ENCODE measurements around the gene MICB. TPM values are rescaled to one million over a fixed set of nuclear protein-coding genes. Genes with fewer than 3 reads are reported as not detected.
A peak's percentile ranks its signal among the peaks of the same experiment; 100 is the strongest.

Gene MICB
- total and polyA plus RNA-seq, 9 of the 15 experiments (the other 6 are each of a cell fraction or from before 2014, with no cell fraction given): 13.3 to 34.5 (median 19.8) TPM

DNA sequence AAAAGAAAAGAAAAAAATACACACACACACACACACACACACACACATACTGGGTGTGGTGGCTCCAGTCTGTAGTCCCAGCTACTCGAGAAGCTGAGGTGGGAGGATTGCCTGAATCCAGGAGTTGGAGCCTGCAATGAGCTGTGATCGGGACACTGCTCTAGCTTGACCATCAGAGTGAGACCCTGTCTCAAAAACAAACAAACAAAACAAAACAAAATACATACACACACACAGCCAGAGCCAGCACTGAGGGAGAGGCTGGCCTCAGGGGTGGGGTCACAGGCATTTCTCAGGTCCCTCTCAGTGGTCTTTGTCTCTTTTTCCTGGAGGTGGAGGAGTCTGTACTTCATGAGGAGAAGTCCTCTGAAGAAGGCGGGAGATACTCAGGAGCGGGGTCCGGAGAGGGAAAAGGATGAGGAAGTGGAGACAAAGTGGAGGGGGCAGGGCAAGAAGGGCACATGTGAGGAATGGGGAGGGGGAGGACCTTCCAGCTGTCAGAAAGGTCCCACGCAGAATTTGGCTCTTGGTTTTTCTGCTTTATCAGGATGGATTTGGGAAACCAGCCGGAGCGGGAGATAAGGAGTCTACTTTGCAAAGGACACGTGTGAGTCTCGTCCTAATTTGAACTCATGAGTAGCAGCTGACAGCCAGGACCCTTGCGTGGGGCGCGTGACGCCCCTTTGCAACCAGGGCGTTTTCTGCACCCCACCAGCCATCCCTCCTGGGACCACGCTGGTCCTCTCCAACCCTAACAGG lies 7.7 kb upstream of the MICB start (continued):
- TF ChIP-seq ZC3H4 (CRISPR knock-in tag; IDR thresholded peaks at IDR 0.05; ENCODE audit: borderline replicate concordance) (no peak), ZNF668 (CRISPR knock-in tag; IDR thresholded peaks at IDR 0.05) (no peak), TCF7L2 (IDR thresholded peaks at IDR 0.05; ENCODE audit: low read depth, low read length) (no peak), ZNF589 (CRISPR knock-in tag; IDR thresholded peaks at IDR 0.05; ENCODE audit: low read depth) (0 out of 2 replicates have a peak, but pooled peaks have one; percentile 23), WHSC1 (IDR thresholded peaks at IDR 0.05; ENCODE audit: low read length) (no peak), DMBX1 (CRISPR knock-in tag; IDR thresholded peaks at IDR 0.05; ENCODE audit: borderline replicate concordance) (no peak), BRD9 (IDR thresholded peaks at IDR 0.05; ENCODE audit: low read depth, partially characterized antibody) (no peak), RAD21 (CRISPR knock-in tag; conservative IDR thresholded peaks at IDR 0.05 in 1 of 2, IDR thresholded peaks at IDR 0.05 in 1 of 2) (no peak), SAFB2 (IDR thresholded peaks at IDR 0.05; ENCODE audit: borderline replicate concordance, low read depth, low read length, severe bottlenecking) (no peak)
- TF ChIP-seq, protein P1, sequence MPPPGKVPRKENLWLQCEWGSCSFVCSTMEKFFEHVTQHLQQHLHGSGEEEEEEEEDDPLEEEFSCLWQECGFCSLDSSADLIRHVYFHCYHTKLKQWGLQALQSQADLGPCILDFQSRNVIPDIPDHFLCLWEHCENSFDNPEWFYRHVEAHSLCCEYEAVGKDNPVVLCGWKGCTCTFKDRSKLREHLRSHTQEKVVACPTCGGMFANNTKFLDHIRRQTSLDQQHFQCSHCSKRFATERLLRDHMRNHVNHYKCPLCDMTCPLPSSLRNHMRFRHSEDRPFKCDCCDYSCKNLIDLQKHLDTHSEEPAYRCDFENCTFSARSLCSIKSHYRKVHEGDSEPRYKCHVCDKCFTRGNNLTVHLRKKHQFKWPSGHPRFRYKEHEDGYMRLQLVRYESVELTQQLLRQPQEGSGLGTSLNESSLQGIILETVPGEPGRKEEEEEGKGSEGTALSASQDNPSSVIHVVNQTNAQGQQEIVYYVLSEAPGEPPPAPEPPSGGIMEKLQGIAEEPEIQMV (tag; conservative IDR thresholded peaks at IDR 0.05; ENCODE audit: low read depth): no peak
- TF ChIP-seq, protein P2, sequence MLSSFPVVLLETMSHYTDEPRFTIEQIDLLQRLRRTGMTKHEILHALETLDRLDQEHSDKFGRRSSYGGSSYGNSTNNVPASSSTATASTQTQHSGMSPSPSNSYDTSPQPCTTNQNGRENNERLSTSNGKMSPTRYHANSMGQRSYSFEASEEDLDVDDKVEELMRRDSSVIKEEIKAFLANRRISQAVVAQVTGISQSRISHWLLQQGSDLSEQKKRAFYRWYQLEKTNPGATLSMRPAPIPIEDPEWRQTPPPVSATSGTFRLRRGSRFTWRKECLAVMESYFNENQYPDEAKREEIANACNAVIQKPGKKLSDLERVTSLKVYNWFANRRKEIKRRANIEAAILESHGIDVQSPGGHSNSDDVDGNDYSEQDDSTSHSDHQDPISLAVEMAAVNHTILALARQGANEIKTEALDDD (IDR thresholded peaks at IDR 0.05): no peak
- TF ChIP-seq, protein P3, sequence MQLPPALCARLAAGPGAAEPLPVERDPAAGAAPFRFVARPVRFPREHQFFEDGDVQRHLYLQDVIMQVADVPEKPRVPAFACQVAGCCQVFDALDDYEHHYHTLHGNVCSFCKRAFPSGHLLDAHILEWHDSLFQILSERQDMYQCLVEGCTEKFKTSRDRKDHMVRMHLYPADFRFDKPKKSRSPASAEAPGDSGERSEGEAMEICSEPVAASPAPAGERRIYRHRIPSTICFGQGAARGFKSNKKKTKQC (CRISPR knock-in tag; IDR thresholded peaks at IDR 0.05): no peak
- TF ChIP-seq, protein P4, sequence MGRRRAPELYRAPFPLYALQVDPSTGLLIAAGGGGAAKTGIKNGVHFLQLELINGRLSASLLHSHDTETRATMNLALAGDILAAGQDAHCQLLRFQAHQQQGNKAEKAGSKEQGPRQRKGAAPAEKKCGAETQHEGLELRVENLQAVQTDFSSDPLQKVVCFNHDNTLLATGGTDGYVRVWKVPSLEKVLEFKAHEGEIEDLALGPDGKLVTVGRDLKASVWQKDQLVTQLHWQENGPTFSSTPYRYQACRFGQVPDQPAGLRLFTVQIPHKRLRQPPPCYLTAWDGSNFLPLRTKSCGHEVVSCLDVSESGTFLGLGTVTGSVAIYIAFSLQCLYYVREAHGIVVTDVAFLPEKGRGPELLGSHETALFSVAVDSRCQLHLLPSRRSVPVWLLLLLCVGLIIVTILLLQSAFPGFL (CRISPR knock-in tag; IDR thresholded peaks at IDR 0.05): no peak
- TF ChIP-seq, protein P5, sequence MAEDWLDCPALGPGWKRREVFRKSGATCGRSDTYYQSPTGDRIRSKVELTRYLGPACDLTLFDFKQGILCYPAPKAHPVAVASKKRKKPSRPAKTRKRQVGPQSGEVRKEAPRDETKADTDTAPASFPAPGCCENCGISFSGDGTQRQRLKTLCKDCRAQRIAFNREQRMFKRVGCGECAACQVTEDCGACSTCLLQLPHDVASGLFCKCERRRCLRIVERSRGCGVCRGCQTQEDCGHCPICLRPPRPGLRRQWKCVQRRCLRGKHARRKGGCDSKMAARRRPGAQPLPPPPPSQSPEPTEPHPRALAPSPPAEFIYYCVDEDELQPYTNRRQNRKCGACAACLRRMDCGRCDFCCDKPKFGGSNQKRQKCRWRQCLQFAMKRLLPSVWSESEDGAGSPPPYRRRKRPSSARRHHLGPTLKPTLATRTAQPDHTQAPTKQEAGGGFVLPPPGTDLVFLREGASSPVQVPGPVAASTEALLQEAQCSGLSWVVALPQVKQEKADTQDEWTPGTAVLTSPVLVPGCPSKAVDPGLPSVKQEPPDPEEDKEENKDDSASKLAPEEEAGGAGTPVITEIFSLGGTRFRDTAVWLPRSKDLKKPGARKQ (CRISPR knock-in tag; IDR thresholded peaks at IDR 0.05): no peak

Measured in K562 (cell line).